ENCODE measurements around the gene TMEM179.
"Not testable (repeated sequence)": the region's sequence is repeated elsewhere in the genome, so short reads cannot be mapped to it uniquely, and the experiment has no call there.

TMEM179 gene

DNA sequence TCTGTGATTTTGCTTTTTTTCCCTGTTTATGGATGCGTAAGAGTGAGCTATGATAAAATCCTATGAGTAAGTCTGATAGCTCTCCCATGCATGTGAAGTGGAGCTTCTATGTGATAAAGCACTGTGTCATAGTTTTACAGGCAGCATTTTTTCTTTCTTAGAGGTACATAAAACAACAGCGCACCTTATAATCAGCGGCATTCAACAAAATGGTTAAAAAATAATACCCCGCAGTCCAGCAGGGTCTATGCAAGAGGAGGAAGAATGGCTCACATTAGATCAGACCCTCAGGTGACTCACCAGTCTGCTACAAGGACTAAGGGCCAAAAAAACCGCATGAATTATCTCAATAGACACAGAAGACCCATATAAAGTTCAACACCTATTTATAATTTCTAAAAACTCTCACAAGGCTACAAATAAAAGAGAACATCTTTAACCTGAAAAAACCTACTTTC lies 33.0 kb upstream of the TMEM179 start:
- no peak for DNase-seq (ENCODE audit: low spot score)

GRCh38 chr14:104636846-104637545 lies 32.4 kb upstream of the TMEM179 start:
- not testable (repeated sequence) for DNase-seq (ENCODE audit: low spot score)

- DNase-seq (ENCODE audit: low spot score): no peak
Observed at GRCh38 chr14:104636131-104636530, 31.6 kb upstream of the TMEM179 start.

- no peak for DNase-seq (ENCODE audit: low spot score)
Observed at GRCh38 chr14:104635717-104636116, 31.1 kb upstream of the TMEM179 start.

DNA sequence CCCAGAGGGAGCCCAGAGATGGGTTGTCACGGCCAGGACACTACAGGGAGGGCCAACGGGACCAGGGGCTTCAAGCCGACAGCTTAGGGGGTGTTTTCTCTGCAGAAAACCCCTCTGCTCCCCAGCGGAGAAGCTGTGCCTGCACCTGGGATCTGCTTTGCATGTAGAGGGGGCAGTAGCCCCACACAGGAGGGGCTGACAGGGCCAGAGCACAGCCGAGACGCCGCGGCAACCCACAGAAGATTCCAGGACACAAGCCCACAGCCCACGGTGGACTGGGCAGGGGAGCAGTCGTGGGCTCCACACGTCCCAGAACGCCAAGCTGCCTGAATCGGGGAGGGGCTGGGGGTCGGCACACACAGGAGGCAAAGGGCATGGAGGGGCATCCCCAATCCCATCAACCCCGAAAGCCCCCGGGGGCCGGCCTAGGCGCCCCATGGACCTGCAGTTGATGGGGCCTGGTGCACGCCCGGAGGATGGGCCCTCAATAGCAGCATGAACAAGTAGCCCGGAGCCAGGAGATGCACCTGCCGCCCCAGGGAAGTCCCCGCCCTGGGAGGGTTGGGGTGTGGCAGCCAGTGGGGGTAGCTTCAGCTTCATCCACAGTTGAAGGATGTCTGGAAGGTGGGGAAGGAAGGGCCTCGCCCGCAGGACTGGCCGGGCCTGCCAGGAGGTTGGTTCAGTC lies 30.5 kb upstream of the TMEM179 start:
- DNase-seq (ENCODE audit: low spot score): no peak

GRCh38 chr14:104634138-104634760 lies 29.7 kb upstream of the TMEM179 start:
- no peak for DNase-seq (ENCODE audit: low spot score)

GRCh38 chr14:104633276-104634137 lies 28.9 kb upstream of the TMEM179 start:
- no peak for DNase-seq (ENCODE audit: low spot score)

DNA sequence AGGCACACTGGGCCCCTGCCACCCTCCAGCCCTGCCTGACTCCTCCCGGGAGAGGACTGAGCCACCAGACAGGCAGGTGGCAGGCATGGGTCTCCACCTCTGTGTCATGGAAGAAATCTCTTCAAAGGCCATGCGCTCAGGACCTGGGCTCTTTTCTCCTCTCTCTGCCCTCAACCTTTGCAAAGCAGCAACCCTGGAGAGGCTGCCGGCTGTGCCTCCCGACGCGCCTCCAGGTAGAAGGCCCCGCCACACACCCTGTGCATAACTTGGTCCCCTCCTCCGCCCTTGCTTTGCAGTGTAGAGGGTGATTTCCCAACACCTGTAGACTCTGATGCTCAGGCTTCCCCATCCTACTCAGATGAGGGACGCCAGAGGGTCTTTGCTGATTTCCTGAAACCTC lies 28.2 kb upstream of the TMEM179 start:
- no peak for DNase-seq (ENCODE audit: low spot score)

DNA sequence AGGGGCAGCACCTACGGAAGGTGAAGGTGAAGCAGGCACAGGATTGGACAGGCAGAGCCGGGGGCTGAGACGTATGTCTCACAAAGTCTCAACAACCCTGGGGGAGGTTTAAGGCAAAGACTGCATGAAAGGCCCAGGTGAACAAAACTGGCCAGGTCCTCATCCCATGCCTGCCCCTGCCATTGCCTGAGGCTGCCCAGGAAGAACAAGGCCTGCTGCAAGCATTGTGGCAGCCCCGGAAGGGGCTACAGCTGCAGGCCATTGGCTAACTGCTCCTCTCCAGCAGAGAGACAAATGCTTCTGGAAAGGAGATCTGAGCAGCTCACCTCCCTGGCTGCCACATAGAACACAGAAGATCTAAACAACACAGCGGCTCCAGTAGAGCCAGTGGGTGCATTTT lies 20.4 kb upstream of the TMEM179 start:
- DNase-seq (ENCODE audit: low spot score): no peak

GRCh38 chr14:104614126-104614812 lies 9.7 kb upstream of the TMEM179 start:
- no peak for DNase-seq (ENCODE audit: low spot score)

GRCh38 chr14:104611881-104612280 lies 7.3 kb upstream of the TMEM179 start:
- DNase-seq (ENCODE audit: low spot score): no peak

DNA sequence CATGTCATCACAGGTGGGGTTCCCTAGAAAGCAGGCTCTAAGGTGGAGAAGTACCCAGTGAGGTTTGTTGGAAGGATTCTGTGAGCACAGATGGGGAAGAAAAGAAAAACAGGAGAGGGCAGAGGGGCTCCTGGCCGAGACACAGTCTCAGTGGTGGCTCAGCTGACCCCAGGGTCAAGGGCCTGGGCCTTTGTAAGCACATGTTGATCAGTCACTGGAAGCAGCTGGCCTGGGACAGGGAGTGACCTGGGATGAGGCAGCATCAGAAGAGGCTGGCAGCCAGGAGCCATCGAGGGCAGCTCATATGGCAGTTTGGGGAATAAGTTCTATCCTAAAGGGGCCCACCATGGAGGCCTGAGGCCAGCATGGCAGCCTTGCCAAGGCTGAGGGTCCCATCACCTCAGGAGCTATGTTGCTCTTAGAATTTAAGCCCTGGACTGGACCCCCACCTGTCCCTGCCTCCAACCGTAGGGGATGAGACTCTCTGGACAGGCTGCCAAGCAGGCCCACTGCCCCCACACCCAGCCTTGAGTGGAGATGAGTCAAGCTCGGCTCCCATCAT lies 6.3 kb upstream of the TMEM179 start:
- DNase-seq (ENCODE audit: low spot score): no peak

- no peak for DNase-seq (ENCODE audit: low spot score)
Observed at GRCh38 chr14:104609666-104610065, 5.1 kb upstream of the TMEM179 start.

- no peak for DNase-seq (ENCODE audit: low spot score)
Observed at GRCh38 chr14:104603711-104604401, 716 bp downstream of the TMEM179 start.

- no peak for DNase-seq (ENCODE audit: low spot score)
Observed at GRCh38 chr14:104602933-104603325, 1.6 kb downstream of the TMEM179 start.

GRCh38 chr14:104602315-104602932 lies 2.1 kb downstream of the TMEM179 start:
- no peak for DNase-seq (ENCODE audit: low spot score)

GRCh38 chr14:104601786-104602185 lies 2.8 kb downstream of the TMEM179 start:
- no peak for DNase-seq (ENCODE audit: low spot score)

- DNase-seq (ENCODE audit: low spot score): no peak
Observed at GRCh38 chr14:104600805-104601204, 3.8 kb downstream of the TMEM179 start.

DNA sequence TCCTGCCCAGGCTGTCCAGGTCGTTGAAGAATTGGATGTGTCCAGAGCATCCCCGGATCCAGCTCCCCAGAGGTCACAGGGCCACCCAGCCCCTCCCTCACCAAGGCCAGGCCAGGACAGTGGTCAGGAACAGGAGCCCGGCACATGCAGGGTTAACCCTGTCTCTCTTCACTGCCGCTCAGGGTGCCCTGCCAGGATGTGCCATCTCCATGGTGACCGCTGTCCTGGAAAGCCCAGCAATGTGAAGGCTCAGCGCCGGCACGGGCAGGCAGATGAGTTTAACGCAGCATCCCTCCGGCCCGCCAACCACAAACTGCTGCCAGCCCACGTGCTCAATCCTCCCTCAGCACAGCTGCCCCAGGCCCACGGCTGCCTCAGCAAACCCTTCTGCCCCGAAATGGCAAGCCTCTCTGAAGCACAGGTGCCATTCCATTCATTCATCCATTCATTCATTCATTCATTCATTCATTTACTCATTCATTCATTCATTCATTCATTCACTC lies 4.4 kb downstream of the TMEM179 start:
- DNase-seq (ENCODE audit: low spot score): no peak

- no peak for DNase-seq (ENCODE audit: low spot score)
Observed at GRCh38 chr14:104599446-104599845, 5.1 kb downstream of the TMEM179 start.
